Prostate gland (tissue), 2 donors: ENCODE results near the gene NMRAL1.

Experiments used
- CTCF ChIP-seq, 4 experiments: fragments of 200-600 bp in 2 of 4; fragments of 450-650 bp in 2 of 4; sonication (generic) in 2 of 4; IDR thresholded peaks; 1 replicate in 3 of 4; 2 replicates in 1 of 4; pipeline ENCODE4 v1.5.1; 2016 to 2019; ENCODE audit warnings: antibody characterized with exemption in 4 of 4, mild to moderate bottlenecking in 2 of 4, moderate library complexity in 2 of 4
- POLR2A ChIP-seq: fragments of 450-650 bp; IDR thresholded peaks from one replicate; pipeline ENCODE4 v1.6.1; 2016; ENCODE audit warnings: antibody characterized with exemption, mild to moderate bottlenecking
- POLR2AphosphoS5 ChIP-seq: sonication (generic); formaldehyde crosslinking; IDR thresholded peaks from one replicate; pipeline ENCODE4 v1.6.1; 2017; ENCODE audit warnings: antibody characterized with exemption

- TF ChIP-seq CTCF (IDR thresholded peaks at IDR 0.05) (no peak), POLR2AphosphoS5 (no peak), POLR2A (no peak)
Observed at GRCh38 chr16:4428500-4428899, 45.9 kb downstream of the NMRAL1 start.
